ENCODE results near the gene INPP5B.

DNA sequence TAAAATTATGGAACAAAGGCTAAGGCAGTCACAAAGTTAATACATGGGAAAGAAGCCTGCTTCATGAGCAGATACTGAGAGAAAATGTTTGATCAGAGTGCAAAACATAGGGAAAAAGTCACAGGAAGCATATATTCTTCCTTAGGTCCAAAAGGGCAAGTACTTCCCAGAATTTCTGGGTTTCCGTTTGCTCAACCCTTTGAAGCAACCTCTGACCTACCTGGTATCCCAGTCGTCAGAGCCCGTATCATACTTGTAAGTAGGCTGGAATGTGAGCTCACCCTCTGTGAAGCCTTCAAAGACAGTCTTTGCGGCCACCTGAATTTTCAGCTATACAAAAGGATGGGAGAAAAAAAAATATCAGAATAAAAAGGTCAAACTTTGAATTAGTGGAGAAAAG, 67.0 kb downstream of the INPP5B start:
- TF ChIP-seq, protein P1, sequence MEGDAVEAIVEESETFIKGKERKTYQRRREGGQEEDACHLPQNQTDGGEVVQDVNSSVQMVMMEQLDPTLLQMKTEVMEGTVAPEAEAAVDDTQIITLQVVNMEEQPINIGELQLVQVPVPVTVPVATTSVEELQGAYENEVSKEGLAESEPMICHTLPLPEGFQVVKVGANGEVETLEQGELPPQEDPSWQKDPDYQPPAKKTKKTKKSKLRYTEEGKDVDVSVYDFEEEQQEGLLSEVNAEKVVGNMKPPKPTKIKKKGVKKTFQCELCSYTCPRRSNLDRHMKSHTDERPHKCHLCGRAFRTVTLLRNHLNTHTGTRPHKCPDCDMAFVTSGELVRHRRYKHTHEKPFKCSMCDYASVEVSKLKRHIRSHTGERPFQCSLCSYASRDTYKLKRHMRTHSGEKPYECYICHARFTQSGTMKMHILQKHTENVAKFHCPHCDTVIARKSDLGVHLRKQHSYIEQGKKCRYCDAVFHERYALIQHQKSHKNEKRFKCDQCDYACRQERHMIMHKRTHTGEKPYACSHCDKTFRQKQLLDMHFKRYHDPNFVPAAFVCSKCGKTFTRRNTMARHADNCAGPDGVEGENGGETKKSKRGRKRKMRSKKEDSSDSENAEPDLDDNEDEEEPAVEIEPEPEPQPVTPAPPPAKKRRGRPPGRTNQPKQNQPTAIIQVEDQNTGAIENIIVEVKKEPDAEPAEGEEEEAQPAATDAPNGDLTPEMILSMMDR (IDR thresholded peaks at IDR 0.05), result no peak
- no peak for TF ChIP-seq POLR2A (IDR thresholded peaks at IDR 0.05)
- TF ChIP-seq POLR2AphosphoS5 (IDR thresholded peaks at IDR 0.05), result no peak

All from gastroesophageal sphincter (tissue), 3 donors.